ENCODE results near the gene DDX47. TPM values are rescaled to one million over a fixed set of nuclear protein-coding genes. Genes with fewer than 3 reads are reported as not detected.

The DDX47 gene
- total and polyA plus RNA-seq, 4 donors: 20.2 to 37.2 (median 25.9) TPM

DNA sequence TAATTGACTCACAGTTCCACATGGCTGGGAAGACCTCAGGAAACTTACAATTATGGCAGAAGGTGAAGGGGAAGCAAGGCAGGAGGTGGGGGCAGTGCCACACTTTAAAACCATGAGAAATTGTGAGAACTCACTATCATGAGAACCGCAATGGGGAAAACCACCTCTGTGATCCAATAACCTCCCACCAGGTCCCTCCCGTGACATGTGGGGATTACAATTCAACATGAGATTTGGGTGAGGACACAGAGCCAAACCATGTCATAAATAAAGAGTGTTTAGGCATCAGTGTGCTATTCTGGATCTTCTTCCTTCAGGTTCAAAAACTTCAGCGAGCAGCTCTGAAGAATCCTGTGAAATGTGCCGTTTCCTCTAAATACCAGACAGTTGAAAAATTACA lies 9.7 kb downstream of the DDX47 start (continued):
- TF ChIP-seq, protein P1, sequence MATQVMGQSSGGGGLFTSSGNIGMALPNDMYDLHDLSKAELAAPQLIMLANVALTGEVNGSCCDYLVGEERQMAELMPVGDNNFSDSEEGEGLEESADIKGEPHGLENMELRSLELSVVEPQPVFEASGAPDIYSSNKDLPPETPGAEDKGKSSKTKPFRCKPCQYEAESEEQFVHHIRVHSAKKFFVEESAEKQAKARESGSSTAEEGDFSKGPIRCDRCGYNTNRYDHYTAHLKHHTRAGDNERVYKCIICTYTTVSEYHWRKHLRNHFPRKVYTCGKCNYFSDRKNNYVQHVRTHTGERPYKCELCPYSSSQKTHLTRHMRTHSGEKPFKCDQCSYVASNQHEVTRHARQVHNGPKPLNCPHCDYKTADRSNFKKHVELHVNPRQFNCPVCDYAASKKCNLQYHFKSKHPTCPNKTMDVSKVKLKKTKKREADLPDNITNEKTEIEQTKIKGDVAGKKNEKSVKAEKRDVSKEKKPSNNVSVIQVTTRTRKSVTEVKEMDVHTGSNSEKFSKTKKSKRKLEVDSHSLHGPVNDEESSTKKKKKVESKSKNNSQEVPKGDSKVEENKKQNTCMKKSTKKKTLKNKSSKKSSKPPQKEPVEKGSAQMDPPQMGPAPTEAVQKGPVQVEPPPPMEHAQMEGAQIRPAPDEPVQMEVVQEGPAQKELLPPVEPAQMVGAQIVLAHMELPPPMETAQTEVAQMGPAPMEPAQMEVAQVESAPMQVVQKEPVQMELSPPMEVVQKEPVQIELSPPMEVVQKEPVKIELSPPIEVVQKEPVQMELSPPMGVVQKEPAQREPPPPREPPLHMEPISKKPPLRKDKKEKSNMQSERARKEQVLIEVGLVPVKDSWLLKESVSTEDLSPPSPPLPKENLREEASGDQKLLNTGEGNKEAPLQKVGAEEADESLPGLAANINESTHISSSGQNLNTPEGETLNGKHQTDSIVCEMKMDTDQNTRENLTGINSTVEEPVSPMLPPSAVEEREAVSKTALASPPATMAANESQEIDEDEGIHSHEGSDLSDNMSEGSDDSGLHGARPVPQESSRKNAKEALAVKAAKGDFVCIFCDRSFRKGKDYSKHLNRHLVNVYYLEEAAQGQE (IDR thresholded peaks at IDR 0.05): no peak
- TF ChIP-seq, protein P2, sequence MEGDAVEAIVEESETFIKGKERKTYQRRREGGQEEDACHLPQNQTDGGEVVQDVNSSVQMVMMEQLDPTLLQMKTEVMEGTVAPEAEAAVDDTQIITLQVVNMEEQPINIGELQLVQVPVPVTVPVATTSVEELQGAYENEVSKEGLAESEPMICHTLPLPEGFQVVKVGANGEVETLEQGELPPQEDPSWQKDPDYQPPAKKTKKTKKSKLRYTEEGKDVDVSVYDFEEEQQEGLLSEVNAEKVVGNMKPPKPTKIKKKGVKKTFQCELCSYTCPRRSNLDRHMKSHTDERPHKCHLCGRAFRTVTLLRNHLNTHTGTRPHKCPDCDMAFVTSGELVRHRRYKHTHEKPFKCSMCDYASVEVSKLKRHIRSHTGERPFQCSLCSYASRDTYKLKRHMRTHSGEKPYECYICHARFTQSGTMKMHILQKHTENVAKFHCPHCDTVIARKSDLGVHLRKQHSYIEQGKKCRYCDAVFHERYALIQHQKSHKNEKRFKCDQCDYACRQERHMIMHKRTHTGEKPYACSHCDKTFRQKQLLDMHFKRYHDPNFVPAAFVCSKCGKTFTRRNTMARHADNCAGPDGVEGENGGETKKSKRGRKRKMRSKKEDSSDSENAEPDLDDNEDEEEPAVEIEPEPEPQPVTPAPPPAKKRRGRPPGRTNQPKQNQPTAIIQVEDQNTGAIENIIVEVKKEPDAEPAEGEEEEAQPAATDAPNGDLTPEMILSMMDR (IDR thresholded peaks at IDR 0.05; ENCODE audit: low read depth, low read length, missing input control): no peak

DNA sequence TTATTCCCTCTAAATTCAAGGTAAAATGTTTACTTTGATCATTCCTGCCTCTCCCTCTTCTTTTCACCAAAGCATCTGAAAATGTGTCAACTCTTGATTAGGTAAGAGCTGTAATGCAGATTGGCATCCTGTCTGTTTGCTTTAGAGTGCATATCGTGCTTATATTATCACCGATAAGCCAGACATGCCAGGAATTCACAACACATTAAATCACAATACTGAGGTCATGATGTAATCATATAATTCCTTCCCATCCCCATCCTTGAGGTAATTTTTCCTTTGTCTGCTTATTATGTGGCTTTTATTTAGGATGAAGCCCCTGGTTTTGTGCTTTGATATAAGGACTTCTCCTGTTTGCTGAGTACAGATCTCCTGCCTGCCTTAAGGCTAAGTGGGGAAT lies 10.2 kb downstream of the DDX47 start:
- WGBS: 79% methylated on average over 2 of the region's 2 CpGs
- no peak for TF ChIP-seq HNF4A (conservative IDR thresholded peaks at IDR 0.05)
- no peak for TF ChIP-seq NR2F2 (IDR thresholded peaks at IDR 0.05)
- no peak for TF ChIP-seq HNF4G (IDR thresholded peaks at IDR 0.05)
- TF ChIP-seq SP1 (IDR thresholded peaks at IDR 0.05): no peak
- no peak for TF ChIP-seq FOXA2 (IDR thresholded peaks at IDR 0.05)
- TF ChIP-seq, protein P3, sequence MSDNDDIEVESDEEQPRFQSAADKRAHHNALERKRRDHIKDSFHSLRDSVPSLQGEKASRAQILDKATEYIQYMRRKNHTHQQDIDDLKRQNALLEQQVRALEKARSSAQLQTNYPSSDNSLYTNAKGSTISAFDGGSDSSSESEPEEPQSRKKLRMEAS (IDR thresholded peaks at IDR 0.05): no peak
- no peak for TF ChIP-seq EGR1 (IDR thresholded peaks at IDR 0.05; ENCODE audit: low read depth in 2 of 2)
- no peak for TF ChIP-seq JUND (IDR thresholded peaks at IDR 0.05)
- no peak for TF ChIP-seq YY1 (IDR thresholded peaks at IDR 0.05)
- TF ChIP-seq FOXA1 (IDR thresholded peaks at IDR 0.05): no peak
- TF ChIP-seq RXRA (IDR thresholded peaks at IDR 0.05): no peak
- TF ChIP-seq, protein P1 (IDR thresholded peaks at IDR 0.05): no peak
- no peak overlapping the region for H3K4me3 ChIP-seq (ENCODE audit: low read depth in 1 of 3, low read length in 3 of 3)
- no peaks in the 10 kb centered on the region for H3K4me1 ChIP-seq (ENCODE audit: control insufficient read depth in 4 of 4, insufficient read depth in 4 of 4, low read length in 3 of 4)
- H3K27me3 ChIP-seq (ENCODE audit: control insufficient read depth in 4 of 4, insufficient read depth in 4 of 4, low read length in 3 of 4): no peaks in the 10 kb centered on the region
- H3K27ac ChIP-seq (ENCODE audit: low read depth in 1 of 2, low read length in 2 of 2): no peak overlapping the region
- H3K9ac ChIP-seq (ENCODE audit: low read depth in 1 of 2, low read length in 2 of 2): no peak overlapping the region
- peaks cover 19 to 70% (median 66%) of the 10 kb centered on the region in 4 donors for H3K36me3 ChIP-seq (ENCODE audit: control insufficient read depth in 4 of 4, insufficient read depth in 3 of 4, low read depth in 1 of 4, low read length in 3 of 4)
- no peaks in the 10 kb centered on the region for H3K9me3 ChIP-seq (ENCODE audit: control insufficient read depth in 4 of 4, low read length in 3 of 4)
- DNase-seq (ENCODE audit: low spot score): no peak
